ENCODE measurements around the gene GPR35. TPM values are rescaled to one million over a fixed set of nuclear protein-coding genes. Genes with fewer than 3 reads are reported as not detected.

Gene GPR35
- total RNA-seq, 4 donors from 2014 or later, result 0.72 to 1.8 (median 0.87) TPM

- ATAC-seq (no peak), DNase-seq (peak in 1 of 2 donors; percentile 11)
- Histone ChIP-seq H3K9me3 (no peaks in the 10 kb centered on the region), H3K4me1 (no peaks in the 10 kb centered on the region), H3K27me3 (peaks cover 0 to 3% (median 0%) of the 10 kb centered on the region in 3 donors), H3K27ac (no peak overlapping the region), H3K4me3 (no peak overlapping the region), H3K36me3 (no peaks in the 10 kb centered on the region)
- intact Hi-C loops (cut with DNase I; ENCODE audit: low total_unique reads) (no loop called here), in situ Hi-C loops (cut with MboI; ENCODE audit: low sequenced_read_pairs in 4 of 4) (no loop called here)
- no peak for TF ChIP-seq CTCF (IDR thresholded peaks at IDR 0.05 in 4 of 5, conservative IDR thresholded peaks at IDR 0.05 in 1 of 5)
- no peak for TF ChIP-seq POLR2A (IDR thresholded peaks at IDR 0.05)
Measured at GRCh38 chr2:240629968-240630770, 4.9 kb downstream of the GPR35 start.

- no peaks in the 10 kb centered on the region for H3K4me1 ChIP-seq
- H3K4me3 ChIP-seq, result no peak overlapping the region
- H3K9me3 ChIP-seq, result no peaks in the 10 kb centered on the region
- no peaks in the 10 kb centered on the region for H3K36me3 ChIP-seq
- H3K27me3 ChIP-seq, result peaks cover 0 to 3% (median 0%) of the 10 kb centered on the region in 3 donors
- DNase-seq (peak in 1 of 2 donors; percentile 7), ATAC-seq (no peak)
- no peak overlapping the region for H3K27ac ChIP-seq
- intact Hi-C loops (cut with DNase I; ENCODE audit: low total_unique reads) (no loop called here), in situ Hi-C loops (cut with MboI; ENCODE audit: low sequenced_read_pairs in 4 of 4) (no loop called here)
- no peak for TF ChIP-seq CTCF (IDR thresholded peaks at IDR 0.05 in 4 of 5, conservative IDR thresholded peaks at IDR 0.05 in 1 of 5)
- TF ChIP-seq POLR2A (IDR thresholded peaks at IDR 0.05), result no peak
Measured at GRCh38 chr2:240630771-240631547, 5.7 kb downstream of the GPR35 start.

GRCh38 chr2:240631548-240632305 is 6.4 kb downstream of the GPR35 start:
- intact Hi-C loops (cut with DNase I; ENCODE audit: low total_unique reads), result no loop called here
- no peak for TF ChIP-seq POLR2A (IDR thresholded peaks at IDR 0.05)
- TF ChIP-seq CTCF (IDR thresholded peaks at IDR 0.05 in 4 of 5, conservative IDR thresholded peaks at IDR 0.05 in 1 of 5), result no peak
- in situ Hi-C loops (cut with MboI; ENCODE audit: low sequenced_read_pairs in 4 of 4), result no loop called here

GRCh38 chr2:240632306-240632721 is 7.0 kb downstream of the GPR35 start:
- ATAC-seq, result no peak
- peaks cover 0 to 3% (median 0%) of the 10 kb centered on the region in 3 donors for H3K27me3 ChIP-seq
- no peak overlapping the region for H3K27ac ChIP-seq
- no peaks in the 10 kb centered on the region for H3K36me3 ChIP-seq
- TF ChIP-seq POLR2A (IDR thresholded peaks at IDR 0.05), result no peak
- no peak for TF ChIP-seq CTCF (IDR thresholded peaks at IDR 0.05 in 4 of 5, conservative IDR thresholded peaks at IDR 0.05 in 1 of 5)
- in situ Hi-C loops (cut with MboI; ENCODE audit: low sequenced_read_pairs in 4 of 4) (no loop called here), intact Hi-C loops (cut with DNase I; ENCODE audit: low total_unique reads) (no loop called here)
- DNase-seq, result no peak
- H3K9me3 ChIP-seq, result no peaks in the 10 kb centered on the region
- H3K4me3 ChIP-seq, result no peak overlapping the region
- no peaks in the 10 kb centered on the region for H3K4me1 ChIP-seq

More at GRCh38 chr2:240631548-240632305, 6.4 kb downstream of the GPR35 start:
- H3K4me3 ChIP-seq, result no peak overlapping the region
- ATAC-seq, result no peak
- no peaks in the 10 kb centered on the region for H3K9me3 ChIP-seq
- H3K27ac ChIP-seq, result no peak overlapping the region
- H3K36me3 ChIP-seq, result no peaks in the 10 kb centered on the region
- H3K27me3 ChIP-seq, result peaks cover 0 to 3% (median 0%) of the 10 kb centered on the region in 3 donors
- DNase-seq, result no peak
- H3K4me1 ChIP-seq, result no peaks in the 10 kb centered on the region

Data from gastrocnemius medialis (tissue), 4 donors.